HG03175 (cell line): ENCODE measurements around the gene SNN.

Experiments
- ATAC-seq: cut with Tn5 transposase; IDR thresholded peaks from one replicate; pipeline ENCODE4 v1.9.1; 2021; ENCODE audit warnings: mild to moderate bottlenecking, moderate library complexity; ENCODE audit not compliant: unreplicated experiment

The SNN gene

DNA sequence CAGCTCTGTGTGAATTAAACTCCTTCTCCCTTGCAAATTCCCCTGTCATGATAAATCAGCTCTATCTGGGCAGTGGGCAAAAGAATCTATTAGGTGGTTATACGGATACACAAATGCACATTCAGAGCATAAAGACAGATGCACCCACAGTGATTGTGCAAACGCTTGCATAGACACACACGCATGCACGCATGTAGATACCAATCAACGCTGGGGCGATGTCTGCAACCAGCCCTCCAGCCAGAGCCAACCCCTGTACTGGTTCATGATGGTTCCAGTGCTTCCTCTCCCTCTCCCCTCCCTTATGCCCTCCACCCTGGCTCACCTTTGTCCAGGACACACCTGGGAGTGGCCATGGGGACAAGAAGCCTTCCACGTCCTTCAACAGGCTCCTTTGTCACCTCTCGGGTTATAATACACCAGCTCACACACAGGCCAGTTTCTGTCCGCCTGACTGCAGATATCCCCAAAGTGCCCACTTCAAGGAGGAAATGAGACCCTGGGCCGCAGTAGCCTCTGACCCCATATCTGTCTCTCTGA lies 33.1 kb upstream of the SNN start:
- ATAC-seq, result no peak

- no peak for ATAC-seq
Observed at GRCh38 chr16:11635679-11636171, 32.5 kb upstream of the SNN start.

DNA sequence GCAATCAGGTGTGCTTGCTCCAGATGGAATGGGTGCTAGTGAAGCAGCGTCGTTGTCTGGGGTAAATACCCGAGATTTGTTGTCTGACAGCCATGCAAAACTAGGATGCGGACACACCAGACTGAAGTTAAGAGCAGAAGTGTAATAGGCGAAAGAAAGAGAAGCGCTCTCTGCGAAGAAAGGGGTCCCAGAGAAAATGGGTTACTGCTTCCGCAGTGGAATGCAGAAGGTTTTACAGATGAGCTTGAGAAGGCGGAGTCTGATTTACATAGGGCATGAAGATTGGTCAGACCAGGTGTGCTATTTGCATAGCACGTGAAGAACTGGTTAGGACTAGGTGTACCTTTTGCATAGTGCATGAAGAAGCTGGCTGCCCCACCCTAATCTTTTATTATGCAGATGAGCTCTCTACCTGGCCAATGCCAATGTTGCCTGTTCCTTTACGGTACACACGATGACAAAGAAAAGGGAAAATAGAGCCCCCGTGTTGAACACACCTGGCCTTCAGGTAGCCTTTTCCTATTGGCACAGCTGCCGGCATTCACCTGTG lies 32.0 kb upstream of the SNN start:
- no peak for ATAC-seq

DNA sequence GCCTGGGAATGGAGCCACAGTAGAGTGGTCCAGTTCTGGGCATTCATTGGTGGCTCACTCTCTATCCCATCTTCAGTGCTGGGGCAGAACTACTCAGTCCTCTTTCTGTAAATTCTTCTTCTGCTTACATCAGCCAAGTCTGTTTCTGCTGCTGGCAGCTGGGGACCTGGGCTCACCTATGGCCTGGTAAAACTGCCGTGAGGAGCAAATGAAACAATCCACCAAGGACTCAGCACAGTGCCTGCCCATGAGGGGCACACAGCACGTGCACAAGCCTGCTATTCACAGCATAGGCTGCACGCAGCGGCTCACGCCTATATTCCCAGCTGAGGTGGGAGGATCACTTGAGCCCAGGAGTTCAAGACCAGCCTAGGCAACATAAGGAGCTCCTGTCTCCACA lies 30.9 kb upstream of the SNN start:
- ATAC-seq, result no peak

DNA sequence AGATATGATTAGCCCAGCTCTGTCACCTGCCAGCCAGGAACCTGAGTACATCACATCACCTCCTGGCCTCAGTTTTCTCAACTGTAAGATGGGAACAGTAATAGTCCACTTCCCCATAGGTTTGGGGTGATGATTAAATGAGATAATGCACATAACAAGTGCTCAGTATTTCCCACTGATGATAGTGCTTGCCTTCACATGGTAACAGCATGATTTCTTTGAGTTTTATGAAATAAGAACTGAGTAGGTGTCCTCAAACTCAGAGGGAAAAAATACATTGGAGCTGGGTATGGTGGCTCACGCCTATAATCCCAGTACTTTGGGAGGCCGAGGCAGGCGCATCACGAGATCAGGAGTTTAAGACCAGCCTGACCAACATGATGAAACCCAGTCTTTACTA lies 30.1 kb upstream of the SNN start:
- ATAC-seq, result no peak

GRCh38 chr16:11639008-11639562 lies 29.2 kb upstream of the SNN start:
- no peak for ATAC-seq

- ATAC-seq, result no peak
Observed at GRCh38 chr16:11639925-11640899, 28.0 kb upstream of the SNN start.

- ATAC-seq, result no peak
Observed at GRCh38 chr16:11640987-11641817, 27.1 kb upstream of the SNN start.

- no peak for ATAC-seq
Observed at GRCh38 chr16:11642765-11643116, 25.5 kb upstream of the SNN start.

- ATAC-seq, result no peak
Observed at GRCh38 chr16:11649276-11649675, 19.0 kb upstream of the SNN start.

- ATAC-seq, result no peak
Observed at GRCh38 chr16:11650641-11651591, 17.3 kb upstream of the SNN start.

DNA sequence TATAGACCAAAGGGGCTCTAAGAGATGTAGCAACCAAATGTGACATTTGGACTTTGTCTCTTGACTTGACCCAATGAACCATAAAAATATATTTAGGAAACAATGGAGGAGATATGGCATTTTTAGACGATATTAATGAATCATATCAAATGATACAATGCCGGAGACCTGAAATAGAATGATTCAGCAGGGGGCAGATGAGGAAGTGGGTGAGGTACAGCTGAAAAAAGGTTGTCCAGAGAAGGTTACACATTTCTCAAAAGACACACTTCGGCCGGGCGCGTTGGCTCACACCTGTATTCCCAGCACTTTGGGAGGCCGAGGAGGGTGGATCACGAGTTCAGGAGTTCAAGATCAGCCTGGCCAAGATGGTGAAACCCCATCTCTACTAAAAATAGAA lies 16.5 kb upstream of the SNN start:
- no peak for ATAC-seq

DNA sequence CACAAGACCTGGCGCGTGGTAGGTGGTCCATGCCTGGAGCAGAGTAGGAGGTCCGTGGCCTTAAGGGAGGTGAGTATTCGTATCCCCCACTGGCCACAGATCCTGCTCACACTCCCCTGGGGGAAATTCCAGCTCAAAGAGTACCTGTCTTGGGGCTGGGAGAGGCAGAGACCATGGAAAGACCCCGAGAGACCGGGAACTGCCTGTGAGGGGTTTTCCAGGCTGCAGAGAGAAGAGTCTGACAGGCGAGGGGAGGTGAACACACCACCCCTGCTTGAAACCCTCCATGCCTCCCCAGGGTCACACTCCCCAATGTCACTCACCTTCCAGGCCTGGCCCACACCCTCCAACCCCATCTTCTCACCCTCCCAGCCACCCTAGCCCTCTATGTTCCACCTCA lies 12.6 kb upstream of the SNN start:
- ATAC-seq, result no peak

GRCh38 chr16:11657556-11657955 lies 10.7 kb upstream of the SNN start:
- no peak for ATAC-seq

GRCh38 chr16:11658896-11659708 lies 9.2 kb upstream of the SNN start:
- ATAC-seq, result no peak

DNA sequence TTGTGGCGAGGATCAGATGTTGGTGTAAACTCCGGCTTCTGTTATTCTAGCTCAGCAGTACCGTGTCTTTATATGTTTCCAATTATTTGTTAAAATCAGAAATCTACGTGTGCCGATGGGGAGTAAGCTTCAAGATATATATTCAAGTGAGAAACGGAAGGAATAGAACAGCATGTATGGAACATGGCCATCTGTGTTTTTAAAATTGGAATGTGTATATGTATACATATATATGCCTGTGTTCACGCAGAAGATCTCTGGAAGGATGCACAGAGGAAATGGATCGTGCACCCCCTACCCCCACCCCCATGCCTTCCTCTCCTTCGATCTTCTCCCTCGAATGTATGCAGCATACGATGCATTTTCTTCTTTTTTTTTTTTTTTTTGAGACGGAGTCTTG lies 7.7 kb upstream of the SNN start:
- no peak for ATAC-seq

- ATAC-seq, result no peak
Observed at GRCh38 chr16:11662582-11662981, 5.7 kb upstream of the SNN start.

DNA sequence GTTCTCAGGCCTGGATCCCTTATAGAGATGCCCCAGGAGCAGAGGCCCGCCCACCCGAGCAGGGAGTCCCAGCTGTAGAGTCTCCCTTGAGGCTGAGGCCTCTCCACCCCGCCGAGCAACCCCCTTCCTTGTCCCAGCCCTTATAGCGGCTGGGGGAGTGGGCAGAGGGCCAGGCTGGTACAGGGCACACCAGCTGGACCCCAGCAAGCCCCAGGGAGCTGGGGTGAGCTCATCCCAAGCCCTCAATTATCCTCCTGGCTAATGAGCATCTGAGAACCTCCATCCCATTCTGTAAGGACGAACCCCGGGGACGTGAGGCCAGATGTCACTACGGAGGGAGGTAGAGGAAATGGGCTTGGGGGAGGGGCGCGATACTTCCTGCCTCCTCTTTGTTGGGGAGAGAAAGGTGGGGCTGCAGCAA lies 3.2 kb upstream of the SNN start:
- no peak for ATAC-seq
